GM12878 (cell line): ENCODE results near the gene MED13L. TPM values are rescaled to one million over a fixed set of nuclear protein-coding genes. Genes with fewer than 3 reads are reported as not detected.

Experiments
- ATAC-seq: fragments of 200-7000 bp; cut with Tn5 transposase; 3 replicates; pipeline ENCODE4 v1.9.1; 2020; ENCODE audit warnings: mild to moderate bottlenecking, moderate library complexity
- BruUV-seq: library from RNA; stranded (reverse); fragments of 400-500 nt; replicated peaks from 2 replicates; lab custom pipeline; 2021; lab: Mats Ljungman, UMichigan
- CTCF ChIA-PET: fragments of 300-600 bp; sonication (Branson Sonifier 250); formaldehyde crosslinking; extraction: SDS; loops from one replicate; lab custom pipeline; 2021; ENCODE audit warnings: inconsistent platforms; lab: Yijun Ruan, JAX
- POLR2A ChIA-PET: fragments of 350-600 bp; formaldehyde crosslinking; extraction: SDS; loops from one replicate; lab custom pipeline; 2021; ENCODE audit warnings: inconsistent platforms; lab: Charles Lee
- RAD21 ChIA-PET: fragments of 300-600 bp; sonication (Branson Sonifier 250); formaldehyde crosslinking; loops from one replicate; lab custom pipeline; 2023; ENCODE audit warnings: antibody characterized with exemption; ENCODE audit not compliant: unreplicated experiment; lab: Charles Lee
- SMC1A ChIA-PET: fragments of 300-600 bp; sonication (Branson Sonifier 250); formaldehyde crosslinking; loops from one replicate; lab custom pipeline; 2023; ENCODE audit not compliant: unreplicated experiment, uncharacterized antibody; lab: Charles Lee
- DNase-seq: peaks from one replicate; pipeline ENCODE4 v3.0.0-alpha.2; 2011; ENCODE audit warnings: low read depth, low spot score
- FAIRE-seq: peaks from 3 replicates; lab custom pipeline; 2011; peaks lifted over from hg19 to GRCh38; lab: Jason Lieb, UNC
- H2AFZ ChIP-seq: 2 replicates; pipeline ENCODE4 v1.6.0; 2011; ENCODE audit warnings: low read depth, low read length, control low read depth; ENCODE audit not compliant: control insufficient read depth
- H3K27ac ChIP-seq: 2 replicates; pipeline ENCODE4 v1.5.1; 2011; ENCODE audit warnings: control low read depth; ENCODE audit not compliant: control insufficient read depth, insufficient read depth
- H3K27me3 ChIP-seq, 2 experiments: replicated peaks in 1 of 2; 2 replicates each; pipeline versions ENCODE4 v1.6.0 to v1.6.1; 2011; ENCODE audit warnings: low read length in 1 of 2; ENCODE audit not compliant: control insufficient read depth in 2 of 2, insufficient read depth in 2 of 2
- H3K36me3 ChIP-seq, 2 experiments: 2 replicates each; pipeline ENCODE4 v1.5.1; 2011; ENCODE audit warnings: low read length in 1 of 2; ENCODE audit not compliant: control insufficient read depth in 2 of 2, insufficient read depth in 2 of 2
- H3K4me1 ChIP-seq: 2 replicates; pipeline ENCODE4 v1.6.1; 2011; ENCODE audit warnings: mild to moderate bottlenecking, low read length, moderate library complexity, mixed read lengths; ENCODE audit not compliant: control insufficient read depth, insufficient read depth
- H3K4me2 ChIP-seq: 2 replicates; pipeline ENCODE4 v1.6.0; 2011; ENCODE audit warnings: control low read depth; ENCODE audit not compliant: control insufficient read depth, insufficient read depth
- H3K4me3 ChIP-seq: fragments of 200-600 bp; sonication (generic); 2 replicates; pipeline ENCODE4 v1.5.1; 2016
- H3K79me2 ChIP-seq: 2 replicates; pipeline ENCODE4 v1.6.0; 2011; ENCODE audit warnings: low read length; ENCODE audit not compliant: control insufficient read depth, insufficient read depth
- H3K9ac ChIP-seq: 2 replicates; pipeline ENCODE4 v1.8.0; 2011; ENCODE audit warnings: low read length, control low read depth, mixed read lengths; ENCODE audit not compliant: control insufficient read depth, insufficient read depth
- H3K9me3 ChIP-seq: replicated peaks from 3 replicates; pipeline ENCODE4 v1.5.1; 2011; ENCODE audit warnings: mild to moderate bottlenecking, low read length; ENCODE audit not compliant: control insufficient read depth, insufficient read depth
- H4K20me1 ChIP-seq: 2 replicates; pipeline ENCODE4 v1.6.0; 2011; ENCODE audit not compliant: control insufficient read depth, insufficient read depth
- CBFB ChIP-seq: IDR thresholded peaks from 2 replicates; pipeline ENCODE4 v1.6.1; 2016; ENCODE audit warnings: antibody characterized with exemption, low read depth
- CEBPB ChIP-seq, 2 experiments: fragments of 150-350 bp in 1 of 2; IDR thresholded peaks; 2 replicates each; pipeline ENCODE4 v1.6.1; 2012 to 2014; ENCODE audit warnings: low read depth in 2 of 2, low read length in 2 of 2, borderline replicate concordance in 1 of 2, inconsistent platforms in 1 of 2
- CREB1 ChIP-seq: IDR thresholded peaks from 2 replicates; pipeline ENCODE4 v1.6.1; 2012; ENCODE audit warnings: low read depth, mild to moderate bottlenecking, inconsistent platforms
- RCOR1 ChIP-seq: conservative IDR thresholded peaks from 2 replicates; pipeline ENCODE4 v1.6.1; 2012; ENCODE audit warnings: low read depth, low read length, improper control_type of control experiment
- SUZ12 ChIP-seq: fragments of 200-600 bp; sonication (generic); IDR thresholded peaks from one replicate; pipeline ENCODE4 v1.6.1; 2018; ENCODE audit warnings: antibody characterized with exemption, mild to moderate bottlenecking; ENCODE audit not compliant: unreplicated experiment
- USF2 ChIP-seq: IDR thresholded peaks from 2 replicates; pipeline ENCODE4 v1.6.1; 2011; ENCODE audit warnings: low read depth, low read length, improper control_type of control experiment, borderline replicate concordance
- ZBTB11 ChIP-seq: fragments of 450-650 bp; formaldehyde crosslinking; IDR thresholded peaks from 2 replicates; pipeline ENCODE4 v1.5.0; 2022; ENCODE audit warnings: mild to moderate bottlenecking, missing genetic modification characterization
- ZNF24 ChIP-seq: fragments of 450-650 bp; IDR thresholded peaks from 2 replicates; pipeline ENCODE4 v1.6.1; 2017; ENCODE audit warnings: antibody characterized with exemption, mild to moderate bottlenecking
- WGBS: methylation state at CpG from one replicate; pipeline ENCODE4 v1.1.6; 2016; ENCODE audit warnings: low lambda C conversion rate; ENCODE audit not compliant: insufficient replicate concordance, insufficient coverage; ENCODE audit errors: missing lambda C conversion rate; 5-methylcytosine and 5-hydroxymethylcytosine counted together
- in situ Hi-C: fragments of 300-500 bp; cut with MboI; formaldehyde crosslinking; loops from 9 replicates; pipeline ENCODE4 v1.14.3; 2018; ENCODE audit warnings: mixed read lengths
- intact Hi-C: fragments of 100-400 bp; cut with micrococcal nuclease; formaldehyde crosslinking; loops from one replicate; pipeline ENCODE4 v1.14.2; 2022; ENCODE audit not compliant: unreplicated experiment
- polyA plus RNA-seq, 11 experiments: library from polyadenylated mRNA; depleted of rRNA in 4 of 11; unstranded in 6 of 11; stranded (reverse) in 5 of 11; fragments of >200 nt; fragmentation: Nextera tagmentation in 4 of 11; fragmentation: Illumina TruSeq in 1 of 11; extraction: Ambion mirVana in 4 of 11; extraction: Trizol in 1 of 11; gene quantifications; 1 replicate in 1 of 11; 2 replicates in 10 of 11; pipeline versions ENCODE4 v1.2.1 to v1.2.3, GENCODE V29; 2011 to 2016; ENCODE audit warnings: inconsistent platforms in 2 of 11, missing spikeins in 2 of 11, low read depth in 1 of 11
- total RNA-seq, 4 experiments: library from RNA; depleted of rRNA in 3 of 4; stranded (reverse); fragments of >200 nt in 3 of 4; fragmentation: Illumina TruSeq in 1 of 4; extraction: Trizol in 1 of 4; gene quantifications; 2 replicates each; pipeline versions ENCODE4 v1.2.1 to v1.2.3, GENCODE V29; 2013 to 2021

The MED13L gene
- total and polyA plus RNA-seq, 10 of the 15 experiments (the other 5 are each of a cell fraction or from before 2014, with no cell fraction given), result 3.7 to 30.1 (median 9.1) TPM

DNA sequence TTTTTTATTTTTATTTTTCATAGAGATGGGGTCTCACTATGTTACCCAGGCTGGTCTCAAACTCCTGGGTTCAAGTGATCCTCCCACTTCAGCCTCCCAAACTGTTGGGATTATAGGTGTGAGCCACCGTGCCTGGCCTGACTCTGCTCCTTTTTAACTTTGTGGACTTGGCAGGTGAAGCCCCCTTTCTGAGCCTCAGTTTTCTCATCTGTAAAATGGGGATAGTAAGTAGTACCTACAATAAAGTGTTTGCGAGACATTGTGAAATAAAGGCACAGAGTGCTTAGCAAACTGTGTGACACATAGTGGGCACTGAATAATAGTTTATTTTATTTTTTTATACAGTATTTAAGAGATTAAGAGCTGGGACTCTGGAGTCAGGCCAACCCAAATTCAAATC, 21.1 kb upstream of the MED13L start (continued):
- TF ChIP-seq CEBPB (IDR thresholded peaks at IDR 0.05; ENCODE audit: borderline replicate concordance in 1 of 2, low read depth in 2 of 2, low read length in 2 of 2), result no peak

DNA sequence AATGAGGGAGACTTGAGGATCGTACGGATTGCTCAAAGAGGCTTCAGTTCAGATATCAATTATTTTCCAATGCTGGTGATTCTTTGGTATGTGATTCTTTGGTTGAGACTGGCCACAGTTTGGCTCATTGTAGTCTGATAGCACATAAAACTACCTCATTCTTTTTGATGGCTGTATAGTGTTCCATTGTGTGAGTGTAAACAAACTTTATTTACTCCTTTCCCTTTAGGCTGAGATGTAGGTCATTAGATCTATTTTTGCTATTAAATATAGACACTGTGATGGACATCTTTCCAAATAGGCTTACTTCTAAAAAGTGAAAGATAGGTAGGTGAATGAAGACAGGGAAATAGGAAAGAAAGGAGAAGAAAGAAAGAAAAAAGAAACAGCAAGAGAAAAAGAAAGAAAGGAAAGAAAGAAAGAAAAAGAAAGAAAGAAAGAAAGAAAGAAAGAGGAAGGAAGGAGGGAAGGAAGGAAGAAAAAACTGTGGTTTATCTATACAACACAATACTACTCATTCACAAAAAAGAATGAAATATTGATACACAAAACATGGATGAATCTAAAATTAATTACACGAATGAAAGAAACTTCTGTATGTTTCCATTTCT, 19.8 kb upstream of the MED13L start:
- H3K9ac ChIP-seq, result no peak overlapping the region
- BruUV-seq, result no TSS peak
- no peak overlapping the region for H3K4me3 ChIP-seq
- no peaks in the 10 kb centered on the region for H3K4me1 ChIP-seq
- TF ChIP-seq CBFB (no peak), ZNF24 (no peak), RCOR1 (no peak), CREB1 (no peak), ZBTB11 (no peak), USF2 (no peak), SUZ12 (no peak)
- no peaks in the 10 kb centered on the region for H3K36me3 ChIP-seq
- DNase-seq (no peak), ATAC-seq (no peak), FAIRE-seq (no peak)
- peaks cover 0 to 6% of the 10 kb centered on the region in 2 experiments; a peak in 3 of 4 replicates for H3K27me3 ChIP-seq
- H3K79me2 ChIP-seq, result no peaks in the 10 kb centered on the region
- no peak overlapping the region for H3K4me2 ChIP-seq
- ChIA-PET SMC1A (no interaction called here), POLR2A (no interaction called here), CTCF (interaction anchor here (0.6 kb wide), 1 partner anchor 370 kb away, joined by 3 read pairs; no protein-coding TSS in a partner anchor), RAD21 (no interaction called here)
- WGBS, result 62% methylated on average over 3 of the region's 3 CpGs
- intact Hi-C loops, result no loop called here
- H3K27ac ChIP-seq, result no peak overlapping the region
- in situ Hi-C loops, result no loop called here
- H2AFZ ChIP-seq, result no peak overlapping the region
- H4K20me1 ChIP-seq, result no peaks in the 10 kb centered on the region
- H3K9me3 ChIP-seq, result no peaks in the 10 kb centered on the region; the same call in 2 of the 3 replicates
